CD14-positive monocyte (primary cell): Measurements from ENCODE around the gene CCDC40. TPM values are rescaled to one million over a fixed set of nuclear protein-coding genes. Genes with fewer than 3 reads are reported as not detected.

ENCODE experiments used
- DNase-seq, 3 donors: peaks; one replicate each; pipeline ENCODE4 v3.0.0-alpha.2; 2011 to 2022
- H2AFZ ChIP-seq: 2 replicates; pipeline ENCODE4 v1.6.0; 2012; ENCODE audit warnings: mild to moderate bottlenecking, low read depth, low read length, inconsistent platforms; ENCODE audit not compliant: insufficient read depth, poor library complexity, severe bottlenecking
- H3K27ac ChIP-seq, 2 donors: 1 replicate in 1 of 2; 2 replicates in 1 of 2; pipeline ENCODE4 v1.5.1; 2012 to 2013; ENCODE audit warnings: low read length in 2 of 2, control low read depth in 1 of 2, inconsistent platforms in 1 of 2, low read depth in 1 of 2, mild to moderate bottlenecking in 1 of 2
- H3K27me3 ChIP-seq, 2 donors: one replicate each; pipeline versions ENCODE4 v1.6.0 to v1.6.1; 2011 to 2013; ENCODE audit warnings: low read length in 2 of 2; ENCODE audit not compliant: control insufficient read depth in 2 of 2, insufficient read depth in 2 of 2
- H3K36me3 ChIP-seq, 2 donors: replicated peaks in 1 of 2; 1 replicate in 1 of 2; 2 replicates in 1 of 2; pipeline versions ENCODE4 v1.5.1 to v1.6.1; 2012 to 2013; ENCODE audit warnings: low read length in 2 of 2, control low read depth in 1 of 2, inconsistent platforms in 1 of 2, mild to moderate bottlenecking in 1 of 2; ENCODE audit not compliant: insufficient read depth in 2 of 2, control insufficient read depth in 1 of 2
- H3K4me1 ChIP-seq, 2 donors: 1 replicate in 1 of 2; 2 replicates in 1 of 2; pipeline versions ENCODE4 v1.5.1 to v1.6.1; 2012 to 2013; ENCODE audit warnings: low read length in 2 of 2, control low read depth in 1 of 2, inconsistent platforms in 1 of 2, mild to moderate bottlenecking in 1 of 2, moderate library complexity in 1 of 2; ENCODE audit not compliant: insufficient read depth in 2 of 2, control insufficient read depth in 1 of 2
- H3K4me2 ChIP-seq: replicated peaks from 2 replicates; pipeline ENCODE3; 2012; ENCODE audit warnings: low read length, moderate library complexity, mild to moderate bottlenecking; ENCODE audit not compliant: poor library complexity, severe bottlenecking; ENCODE audit errors: extremely low read depth
- H3K4me3 ChIP-seq, 3 experiments: fragments of 200-600 bp in 1 of 3; sonication (generic) in 1 of 3; replicated peaks in 1 of 3; 1 replicate in 2 of 3; 2 replicates in 1 of 3; pipeline ENCODE4 v1.5.1; 2011 to 2013; ENCODE audit warnings: low read length in 3 of 3, mild to moderate bottlenecking in 3 of 3, control low read depth in 2 of 3, low read depth in 2 of 3, inconsistent platforms in 1 of 3, moderate library complexity in 1 of 3
- H3K79me2 ChIP-seq: 2 replicates; pipeline ENCODE4 v1.6.0; 2012; ENCODE audit warnings: mild to moderate bottlenecking, control low read depth, inconsistent platforms, low read length, moderate library complexity; ENCODE audit not compliant: insufficient read depth
- H3K9ac ChIP-seq: 2 replicates; pipeline ENCODE4 v1.6.0; 2017; ENCODE audit warnings: low read length, mild to moderate bottlenecking; ENCODE audit not compliant: insufficient read depth, poor library complexity, severe bottlenecking
- H3K9me3 ChIP-seq, 2 donors: replicated peaks in 1 of 2; 1 replicate in 1 of 2; 2 replicates in 1 of 2; pipeline versions ENCODE4 v1.5.1 to v1.6.1; 2012 to 2013; ENCODE audit warnings: low read length in 2 of 2, control low read depth in 1 of 2; ENCODE audit not compliant: control insufficient read depth in 1 of 2, insufficient read depth in 1 of 2
- H4K20me1 ChIP-seq: 2 replicates; pipeline ENCODE4 v1.6.0; 2012; ENCODE audit warnings: mild to moderate bottlenecking, low read length, control low read depth, moderate library complexity; ENCODE audit not compliant: insufficient read depth
- H3K27ac Mint-ChIP-seq, 7 donors: one replicate each; pipeline ENCODE4 v1.8.0; 2020; ENCODE audit warnings: mild to moderate bottlenecking in 7 of 7, mixed read lengths in 7 of 7, moderate library complexity in 6 of 7, inconsistent platforms in 2 of 7
- H3K27me3 Mint-ChIP-seq, 3 donors: one replicate each; pipeline ENCODE4 v1.8.0; 2021 to 2022; ENCODE audit warnings: low read depth in 3 of 3, mild to moderate bottlenecking in 3 of 3, mixed read lengths in 3 of 3, moderate library complexity in 3 of 3, inconsistent platforms in 1 of 3
- H3K36me3 Mint-ChIP-seq, 2 donors: one replicate each; pipeline ENCODE4 v1.8.0; 2020; ENCODE audit warnings: mixed read lengths in 2 of 2, inconsistent platforms in 1 of 2, mild to moderate bottlenecking in 1 of 2
- H3K4me1 Mint-ChIP-seq: one replicate; pipeline ENCODE4 v1.8.0; 2020; ENCODE audit warnings: mild to moderate bottlenecking, mixed read lengths
- H3K4me3 Mint-ChIP-seq, 2 donors: one replicate each; pipeline ENCODE4 v1.8.0; 2020; ENCODE audit warnings: mild to moderate bottlenecking in 2 of 2, mixed read lengths in 2 of 2, moderate library complexity in 1 of 2
- H3K9me3 Mint-ChIP-seq, 7 donors: one replicate each; pipeline ENCODE4 v1.8.0; 2020 to 2022; ENCODE audit warnings: mixed read lengths in 7 of 7, mild to moderate bottlenecking in 6 of 7, moderate library complexity in 6 of 7, inconsistent platforms in 2 of 7
- WGBS: methylation state at CpG from one replicate; pipeline ENCODE4 v1.1.5; 2013; ENCODE audit warnings: missing lambda C conversion rate; ENCODE audit not compliant: insufficient coverage; 5-methylcytosine and 5-hydroxymethylcytosine counted together
- intact Hi-C, 2 donors: fragments of 100-400 bp; cut with micrococcal nuclease; formaldehyde crosslinking; loops; one replicate each; pipeline versions ENCODE4 v1.15.0 to v1.15.1; 2023
- polyA plus RNA-seq, 3 donors: library from polyadenylated mRNA; depleted of rRNA in 1 of 3; unstranded in 2 of 3; stranded (reverse) in 1 of 3; fragments of 300-500 nt in 2 of 3; fragments of >200 nt in 1 of 3; fragmentation: Illumina TruSeq in 2 of 3; gene quantifications; 1 replicate in 2 of 3; 2 replicates in 1 of 3; pipeline ENCODE4 v1.2.3, GENCODE V29; 2012 to 2021
- TF ChIP-seq, protein P1 (sequence below): fragments of 200-600 bp; IDR thresholded peaks from one replicate; pipeline ENCODE4 v1.8.0; 2022; ENCODE audit warnings: antibody characterized with exemption, mild to moderate bottlenecking

The CCDC40 gene
- polyA plus RNA-seq, 3 donors = 0.21 to 0.27 TPM; not detected in 1

DNA sequence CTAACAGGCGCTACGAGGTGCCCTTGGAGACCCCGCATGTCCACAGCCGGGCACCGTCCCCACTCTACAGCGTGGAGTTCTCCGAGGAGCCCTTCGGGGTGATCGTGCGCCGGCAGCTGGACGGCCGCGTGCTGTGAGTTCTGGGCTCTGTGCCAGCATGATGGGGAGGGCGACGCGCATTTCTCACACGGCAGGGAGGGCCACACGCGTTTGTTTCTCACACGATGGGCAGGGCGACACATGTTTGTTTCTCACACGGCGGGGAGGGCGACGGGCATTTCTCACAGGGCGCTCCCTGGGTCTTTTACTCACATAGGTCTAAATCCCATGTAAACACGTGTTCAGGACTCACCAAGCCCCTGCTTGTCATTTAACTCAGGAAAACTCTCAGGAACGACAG, 69.3 kb downstream of the CCDC40 start:
- Histone ChIP-seq H3K36me3 (peaks cover 29 to 53% of the 10 kb centered on the region in 2 donors), H3K27me3 (no peaks in the 10 kb centered on the region), H2AFZ (no peak overlapping the region), H4K20me1 (peaks cover 35% of the 10 kb centered on the region), H3K4me2 (no peak overlapping the region), H3K9me3 (no peaks in the 10 kb centered on the region), H3K79me2 (peaks cover 12% of the 10 kb centered on the region), H3K4me3 (no peak overlapping the region), H3K27ac (no peak overlapping the region), H3K9ac (no peak overlapping the region), H3K4me1 (peaks cover 15 to 22% of the 10 kb centered on the region in 2 donors)
- H3K36me3 Mint-ChIP-seq = peaks cover 27 to 62% of the 10 kb centered on the region in 2 donors
- no peak for DNase-seq
- no peaks in the 10 kb centered on the region for H3K9me3 Mint-ChIP-seq
- no peaks in the 10 kb centered on the region for H3K27me3 Mint-ChIP-seq
- peaks cover 26% of the 10 kb centered on the region for H3K4me1 Mint-ChIP-seq
- peak overlapping the region in 1 of 7 donors; percentile 35 for H3K27ac Mint-ChIP-seq
- no peak overlapping the region for H3K4me3 Mint-ChIP-seq
- intact Hi-C loops = no loop called here
- TF ChIP-seq, protein P1, sequence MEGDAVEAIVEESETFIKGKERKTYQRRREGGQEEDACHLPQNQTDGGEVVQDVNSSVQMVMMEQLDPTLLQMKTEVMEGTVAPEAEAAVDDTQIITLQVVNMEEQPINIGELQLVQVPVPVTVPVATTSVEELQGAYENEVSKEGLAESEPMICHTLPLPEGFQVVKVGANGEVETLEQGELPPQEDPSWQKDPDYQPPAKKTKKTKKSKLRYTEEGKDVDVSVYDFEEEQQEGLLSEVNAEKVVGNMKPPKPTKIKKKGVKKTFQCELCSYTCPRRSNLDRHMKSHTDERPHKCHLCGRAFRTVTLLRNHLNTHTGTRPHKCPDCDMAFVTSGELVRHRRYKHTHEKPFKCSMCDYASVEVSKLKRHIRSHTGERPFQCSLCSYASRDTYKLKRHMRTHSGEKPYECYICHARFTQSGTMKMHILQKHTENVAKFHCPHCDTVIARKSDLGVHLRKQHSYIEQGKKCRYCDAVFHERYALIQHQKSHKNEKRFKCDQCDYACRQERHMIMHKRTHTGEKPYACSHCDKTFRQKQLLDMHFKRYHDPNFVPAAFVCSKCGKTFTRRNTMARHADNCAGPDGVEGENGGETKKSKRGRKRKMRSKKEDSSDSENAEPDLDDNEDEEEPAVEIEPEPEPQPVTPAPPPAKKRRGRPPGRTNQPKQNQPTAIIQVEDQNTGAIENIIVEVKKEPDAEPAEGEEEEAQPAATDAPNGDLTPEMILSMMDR = no peak
- 86% methylated on average over 29 of the region's 29 CpGs for WGBS

DNA sequence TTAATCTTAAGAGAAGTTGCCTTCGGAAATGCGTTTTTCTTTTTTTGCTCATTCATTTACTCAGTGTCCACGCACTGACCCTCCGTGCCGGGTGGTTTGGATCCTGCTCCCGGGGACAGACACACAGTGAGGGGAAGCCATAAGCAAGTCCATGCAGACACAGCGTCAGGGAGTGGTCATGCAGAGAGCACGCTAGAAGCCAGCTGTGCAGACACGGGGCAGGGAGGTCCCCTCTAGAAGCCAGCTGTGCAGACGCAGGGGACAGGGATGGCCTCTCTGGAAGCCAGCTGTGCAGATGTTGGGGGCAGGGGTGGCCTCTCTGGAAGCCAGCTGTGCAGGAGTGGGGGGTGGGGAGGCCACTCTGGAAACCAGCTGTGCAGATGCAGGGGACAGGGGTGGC, 69.7 kb downstream of the CCDC40 start:
- Histone ChIP-seq H3K27ac (no peak overlapping the region), H3K36me3 (peaks cover 33 to 57% of the 10 kb centered on the region in 2 donors), H4K20me1 (peaks cover 35% of the 10 kb centered on the region), H3K27me3 (no peaks in the 10 kb centered on the region), H3K4me2 (no peak overlapping the region), H3K9me3 (no peaks in the 10 kb centered on the region), H3K79me2 (peaks cover 12% of the 10 kb centered on the region), H3K9ac (no peak overlapping the region), H3K4me3 (no peak overlapping the region), H2AFZ (no peak overlapping the region), H3K4me1 (peaks cover 13 to 19% of the 10 kb centered on the region in 2 donors)
- H3K4me1 Mint-ChIP-seq = peaks cover 24% of the 10 kb centered on the region
- TF ChIP-seq, protein P1 = no peak
- no peak overlapping the region for H3K4me3 Mint-ChIP-seq
- H3K27ac Mint-ChIP-seq = no peak overlapping the region
- intact Hi-C loops = no loop called here
- H3K9me3 Mint-ChIP-seq = no peaks in the 10 kb centered on the region
- no peak for DNase-seq
- WGBS = 89% methylated on average over 9 of the region's 10 CpGs
- H3K27me3 Mint-ChIP-seq = no peaks in the 10 kb centered on the region
- peaks cover 29 to 66% of the 10 kb centered on the region in 2 donors for H3K36me3 Mint-ChIP-seq
